22Rv1 (cell line): ENCODE data around the gene TAOK3.

Source experiments
- ZFX ChIP-seq: fragments of 450-650 bp; IDR thresholded peaks from 2 replicates; pipeline ENCODE4 v1.6.1; 2017; ENCODE audit warnings: antibody characterized with exemption, borderline replicate concordance
- TF ChIP-seq, protein P1 (sequence below): fragments of 450-650 bp; IDR thresholded peaks from 2 replicates; pipeline ENCODE4 v1.5.1; 2017; ENCODE audit warnings: mild to moderate bottlenecking

DNA sequence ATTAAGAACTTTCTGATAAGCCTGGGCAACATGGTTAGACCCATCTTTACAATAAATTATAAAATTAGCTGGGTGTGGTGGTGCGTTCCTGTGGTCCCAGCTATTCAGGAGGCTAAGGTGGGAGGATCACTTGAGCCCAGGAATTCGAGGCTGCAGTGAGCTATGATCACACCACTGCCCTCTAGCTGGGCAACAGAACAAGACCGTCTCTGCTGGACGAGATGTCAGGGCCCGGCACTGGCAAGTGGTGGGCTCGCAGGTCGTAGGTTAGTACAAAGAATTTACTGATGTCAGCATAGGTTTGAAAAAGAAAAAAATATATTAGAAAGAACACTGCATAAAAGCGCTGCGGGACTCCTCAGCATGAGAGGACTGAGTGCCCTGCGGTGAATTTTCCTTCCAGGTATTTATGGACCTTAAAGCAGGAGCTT, 253.2 kb downstream of the TAOK3 start:
- TF ChIP-seq, protein P1, sequence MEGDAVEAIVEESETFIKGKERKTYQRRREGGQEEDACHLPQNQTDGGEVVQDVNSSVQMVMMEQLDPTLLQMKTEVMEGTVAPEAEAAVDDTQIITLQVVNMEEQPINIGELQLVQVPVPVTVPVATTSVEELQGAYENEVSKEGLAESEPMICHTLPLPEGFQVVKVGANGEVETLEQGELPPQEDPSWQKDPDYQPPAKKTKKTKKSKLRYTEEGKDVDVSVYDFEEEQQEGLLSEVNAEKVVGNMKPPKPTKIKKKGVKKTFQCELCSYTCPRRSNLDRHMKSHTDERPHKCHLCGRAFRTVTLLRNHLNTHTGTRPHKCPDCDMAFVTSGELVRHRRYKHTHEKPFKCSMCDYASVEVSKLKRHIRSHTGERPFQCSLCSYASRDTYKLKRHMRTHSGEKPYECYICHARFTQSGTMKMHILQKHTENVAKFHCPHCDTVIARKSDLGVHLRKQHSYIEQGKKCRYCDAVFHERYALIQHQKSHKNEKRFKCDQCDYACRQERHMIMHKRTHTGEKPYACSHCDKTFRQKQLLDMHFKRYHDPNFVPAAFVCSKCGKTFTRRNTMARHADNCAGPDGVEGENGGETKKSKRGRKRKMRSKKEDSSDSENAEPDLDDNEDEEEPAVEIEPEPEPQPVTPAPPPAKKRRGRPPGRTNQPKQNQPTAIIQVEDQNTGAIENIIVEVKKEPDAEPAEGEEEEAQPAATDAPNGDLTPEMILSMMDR: peak; percentile 17; the same call in 1 of the 2 replicates
- TF ChIP-seq ZFX: no peak
